OCI-LY7 (cell line): ENCODE results near the gene NLRP3.
"Not testable (repeated sequence)": the region's sequence is repeated elsewhere in the genome, so short reads cannot be mapped to it uniquely, and the experiment has no call there.

Experiments used
- EZH2phosphoT487 ChIP-seq: fragments of 200-600 bp; sonication (generic); IDR thresholded peaks from 2 replicates; pipeline ENCODE4 v1.6.1; 2018; ENCODE audit warnings: low read depth, borderline replicate concordance, mild to moderate bottlenecking, mixed run types, antibody characterized with exemption, low read length, moderate library complexity, mixed read lengths
- TF ChIP-seq, protein P1 (sequence below): fragments of 200-600 bp; sonication (generic); conservative IDR thresholded peaks from 2 replicates; pipeline ENCODE4 v1.5.1; 2014; ENCODE audit warnings: mild to moderate bottlenecking, antibody characterized with exemption, low read length, moderate library complexity, mixed read lengths

DNA sequence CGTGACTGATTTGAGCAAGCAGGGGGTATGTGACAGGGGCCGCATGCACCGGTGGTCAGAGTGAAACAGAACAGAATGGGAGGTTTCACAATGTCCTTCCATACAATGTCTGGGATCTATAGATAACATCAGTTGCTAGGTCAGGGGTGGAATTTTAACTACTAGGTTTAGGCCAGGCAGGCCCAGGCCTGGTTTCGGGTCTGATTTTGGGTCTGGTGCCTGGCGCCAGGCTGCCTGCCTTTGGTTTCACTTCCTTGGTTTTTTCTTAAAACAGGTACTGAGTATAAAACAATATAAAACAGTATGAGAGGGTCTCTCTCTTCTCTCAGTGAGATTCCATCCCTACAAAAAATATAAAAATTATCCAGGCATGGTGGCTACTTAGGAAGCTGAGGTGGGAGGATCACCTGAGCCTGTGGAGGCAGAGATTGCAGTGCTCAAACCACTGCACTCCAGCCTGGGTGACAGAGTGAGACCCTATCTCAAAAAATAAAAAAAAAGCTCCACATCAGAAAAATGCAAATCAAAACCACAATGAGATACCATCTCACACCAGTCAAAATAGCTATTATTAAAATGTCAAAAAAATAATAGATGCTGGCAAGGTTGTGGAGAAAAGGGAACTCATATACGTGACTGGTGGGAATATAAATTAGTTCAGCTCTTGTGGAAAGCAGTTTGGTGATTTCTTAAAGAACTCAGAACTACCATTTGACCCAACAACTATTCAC is 60.5 kb downstream of the NLRP3 start:
- TF ChIP-seq, protein P1, sequence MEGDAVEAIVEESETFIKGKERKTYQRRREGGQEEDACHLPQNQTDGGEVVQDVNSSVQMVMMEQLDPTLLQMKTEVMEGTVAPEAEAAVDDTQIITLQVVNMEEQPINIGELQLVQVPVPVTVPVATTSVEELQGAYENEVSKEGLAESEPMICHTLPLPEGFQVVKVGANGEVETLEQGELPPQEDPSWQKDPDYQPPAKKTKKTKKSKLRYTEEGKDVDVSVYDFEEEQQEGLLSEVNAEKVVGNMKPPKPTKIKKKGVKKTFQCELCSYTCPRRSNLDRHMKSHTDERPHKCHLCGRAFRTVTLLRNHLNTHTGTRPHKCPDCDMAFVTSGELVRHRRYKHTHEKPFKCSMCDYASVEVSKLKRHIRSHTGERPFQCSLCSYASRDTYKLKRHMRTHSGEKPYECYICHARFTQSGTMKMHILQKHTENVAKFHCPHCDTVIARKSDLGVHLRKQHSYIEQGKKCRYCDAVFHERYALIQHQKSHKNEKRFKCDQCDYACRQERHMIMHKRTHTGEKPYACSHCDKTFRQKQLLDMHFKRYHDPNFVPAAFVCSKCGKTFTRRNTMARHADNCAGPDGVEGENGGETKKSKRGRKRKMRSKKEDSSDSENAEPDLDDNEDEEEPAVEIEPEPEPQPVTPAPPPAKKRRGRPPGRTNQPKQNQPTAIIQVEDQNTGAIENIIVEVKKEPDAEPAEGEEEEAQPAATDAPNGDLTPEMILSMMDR = not testable (repeated sequence)
- TF ChIP-seq EZH2phosphoT487 = not testable (repeated sequence)
